K562 (cell line): ENCODE measurements around the gene UNC13C. TPM values are rescaled to one million over a fixed set of nuclear protein-coding genes. Genes with fewer than 3 reads are reported as not detected.

Experiments
- ATAC-seq: fragments of 200-7000 bp; cut with Tn5 transposase; 3 replicates; pipeline ENCODE4 v1.9.1; 2020; ENCODE audit warnings: moderate library complexity
- BruUV-seq: library from RNA; stranded (reverse); fragments of 400-500 nt; replicated peaks from 2 replicates; lab custom pipeline; 2021; lab: Mats Ljungman, UMichigan
- CTCF ChIA-PET: fragments of 300-600 bp; formaldehyde crosslinking; extraction: SDS; loops from one replicate; lab custom pipeline; 2021; ENCODE audit warnings: low intra/inter-chr PET ratio; lab: Yijun Ruan, JAX
- POLR2A ChIA-PET: fragments of 300-600, 350-650 bp; sonication (Branson Sonifier 250); formaldehyde crosslinking; extraction: SDS; loops from one replicate; lab custom pipeline; 2021; ENCODE audit warnings: antibody characterized with exemption, inconsistent platforms; lab: Yijun Ruan, JAX
- DNase-seq, 4 experiments: peaks; one replicate each; pipeline versions ENCODE4 v3.0.0 to v3.0.0-alpha.2; 2011 to 2018; ENCODE audit warnings: low spot score in 3 of 4, mixed read lengths in 3 of 4; ENCODE audit errors: extremely low read depth in 1 of 4
- FAIRE-seq: peaks from 2 replicates; lab custom pipeline; 2011; peaks lifted over from hg19 to GRCh38; lab: Jason Lieb, UNC
- H2AFZ ChIP-seq: 2 replicates; pipeline ENCODE4 v1.6.0; 2011; ENCODE audit warnings: low read depth, low read length, control low read depth, inconsistent platforms
- H3K27ac ChIP-seq: fragments of 200-600 bp; 3 replicates; pipeline ENCODE4 v1.8.0; 2011; ENCODE audit warnings: low read depth, mild to moderate bottlenecking, control low read depth, inconsistent platforms, low read length, moderate library complexity, mixed read lengths; ENCODE audit errors: extremely low read depth
- H3K27me3 ChIP-seq, 2 experiments: fragments of 300-600 bp in 1 of 2; 2 replicates in 1 of 2; 3 replicates in 1 of 2; pipeline versions ENCODE4 v1.6.0 to v1.8.0; 2011; ENCODE audit warnings: inconsistent platforms in 2 of 2, low read length in 2 of 2, mild to moderate bottlenecking in 1 of 2, mixed read lengths in 1 of 2, moderate library complexity in 1 of 2; ENCODE audit not compliant: control insufficient read depth in 2 of 2, insufficient read depth in 2 of 2
- H3K36me3 ChIP-seq: fragments of 300-600 bp; 3 replicates; pipeline ENCODE4 v1.8.0; 2011; ENCODE audit warnings: mild to moderate bottlenecking, low read length, inconsistent platforms; ENCODE audit not compliant: control insufficient read depth, insufficient read depth
- H3K4me1 ChIP-seq, 2 experiments: fragments of 200-600 bp in 1 of 2; replicated peaks in 1 of 2; 2 replicates in 1 of 2; 3 replicates in 1 of 2; pipeline versions ENCODE4 v1.5.1 to v1.8.0; 2011; ENCODE audit warnings: inconsistent platforms in 2 of 2, low read length in 2 of 2, mild to moderate bottlenecking in 1 of 2, mixed read lengths in 1 of 2, moderate library complexity in 1 of 2; ENCODE audit not compliant: control insufficient read depth in 2 of 2, insufficient read depth in 2 of 2
- H3K4me2 ChIP-seq: 2 replicates; pipeline ENCODE4 v1.6.1; 2011; ENCODE audit warnings: low read length, control low read depth, inconsistent platforms, mixed read lengths; ENCODE audit not compliant: insufficient read depth
- H3K4me3 ChIP-seq: fragments of 200-600 bp; sonication (generic), shearing (Covaris generic); 2 replicates; pipeline ENCODE4 v1.5.1; 2016; ENCODE audit warnings: control low read depth, inconsistent platforms
- H3K79me2 ChIP-seq: fragments of 200-600 bp; 3 replicates; pipeline ENCODE4 v1.8.0; 2011; ENCODE audit warnings: low read length, inconsistent platforms; ENCODE audit not compliant: control insufficient read depth, insufficient read depth
- H3K9ac ChIP-seq, 2 experiments: 2 replicates each; pipeline versions ENCODE4 v1.6.0 to v1.6.1; 2011; ENCODE audit warnings: low read depth in 2 of 2, low read length in 2 of 2, control low read depth in 1 of 2, inconsistent platforms in 1 of 2, mild to moderate bottlenecking in 1 of 2, mixed read lengths in 1 of 2; ENCODE audit not compliant: insufficient read depth in 1 of 2
- H3K9me1 ChIP-seq: one replicate; pipeline ENCODE4 v1.6.0; 2011; ENCODE audit warnings: inconsistent platforms, mild to moderate bottlenecking, low read length, moderate library complexity; ENCODE audit not compliant: control insufficient read depth, insufficient read depth
- H3K9me3 ChIP-seq: replicated peaks from 2 replicates; pipeline ENCODE4 v1.5.1; 2011; ENCODE audit warnings: low read depth, low read length, inconsistent platforms; ENCODE audit not compliant: control insufficient read depth, insufficient read depth
- H4K20me1 ChIP-seq: replicated peaks from 2 replicates; pipeline ENCODE4 v1.6.1; 2011; ENCODE audit warnings: low read length, inconsistent platforms, mixed read lengths; ENCODE audit not compliant: control insufficient read depth, insufficient read depth
- GTF2E2 ChIP-seq: fragments of 200-800 bp; sonication (Bioruptor generic); IDR thresholded peaks from 2 replicates; pipeline ENCODE4 v1.6.1; 2016; ENCODE audit warnings: missing genetic modification characterization, missing compliant biosample characterization
- HCFC1 ChIP-seq: IDR thresholded peaks from 2 replicates; pipeline ENCODE4 v1.6.1; 2012; ENCODE audit warnings: low read depth, low read length, improper control_type of control experiment
- KAT8 ChIP-seq: fragments of 450-650 bp; IDR thresholded peaks from 2 replicates; pipeline ENCODE4 v1.6.1; 2016; ENCODE audit warnings: low read depth, mild to moderate bottlenecking
- PHF8 ChIP-seq: fragments of 200-600 bp; sonication (generic); IDR thresholded peaks from 2 replicates; pipeline ENCODE4 v1.6.1; 2012; ENCODE audit warnings: mixed run types, mild to moderate bottlenecking, inconsistent platforms, low read length, moderate library complexity, borderline replicate concordance
- PML ChIP-seq: IDR thresholded peaks from 2 replicates; pipeline ENCODE4 v1.6.1; 2012; ENCODE audit warnings: low read length, inconsistent platforms
- TEAD1 ChIP-seq, 2 experiments: fragments of 450-650 bp in 1 of 2; sonication (generic) in 1 of 2; formaldehyde crosslinking; IDR thresholded peaks; 2 replicates each; pipeline versions ENCODE4 v1.4.0 to v1.8.0; 2020 to 2022; ENCODE audit warnings: mild to moderate bottlenecking in 2 of 2, missing genetic modification reagents in 1 of 2
- ZNF583 ChIP-seq: fragments of 250-450 bp; sonication (Bioruptor Pico); IDR thresholded peaks from 2 replicates; pipeline ENCODE4 v1.4.0; 2020
- WGBS: fragments of 100-300 bp; shearing (Covaris generic); methylation state at CpG from one replicate; pipeline ENCODE4 v1.1.6; 2016; ENCODE audit warnings: low coverage, mixed read lengths; ENCODE audit not compliant: insufficient coverage; ENCODE audit errors: missing lambda C conversion rate; 5-methylcytosine and 5-hydroxymethylcytosine counted together
- in situ Hi-C: fragments of 300-500 bp; cut with MboI; formaldehyde crosslinking; loops from 4 replicates; pipeline ENCODE4 v1.15.0; 2018; ENCODE audit warnings: inconsistent platforms, mixed read lengths
- intact Hi-C: fragments of 100-400 bp; cut with micrococcal nuclease; formaldehyde crosslinking; loops from 2 replicates; pipeline ENCODE4 v1.14.2; 2022
- polyA plus RNA-seq, 8 experiments: library from polyadenylated mRNA; depleted of rRNA in 4 of 8; stranded (reverse) in 5 of 8; unstranded in 3 of 8; fragments of >200 nt; fragmentation: Nextera tagmentation in 2 of 8; fragmentation: Illumina TruSeq in 1 of 8; extraction: Ambion mirVana in 2 of 8; extraction: Trizol in 1 of 8; gene quantifications; 2 replicates each; pipeline versions ENCODE4 v1.2.1 to v1.2.3, GENCODE V29; 2011 to 2014; ENCODE audit warnings: inconsistent platforms in 1 of 8, missing spikeins in 1 of 8
- total RNA-seq, 7 experiments: library from RNA; depleted of rRNA in 6 of 7; stranded (reverse); fragments of >200 nt in 6 of 7; fragmentation: Illumina TruSeq in 2 of 7; extraction: Trizol in 2 of 7; gene quantifications; 2 replicates each; pipeline versions ENCODE4 v1.2.1 to v1.2.3, GENCODE V29; 2011 to 2021; ENCODE audit warnings: low replicate concordance in 1 of 7
- TF ChIP-seq, protein P1 (sequence below): fragments of 450-650 bp; IDR thresholded peaks from 2 replicates; pipeline ENCODE4 v1.6.1; 2016; ENCODE audit warnings: low read depth
- TF ChIP-seq, protein P2 (sequence below): fragments of 200-800 bp; sonication (Bioruptor generic); IDR thresholded peaks from 2 replicates; pipeline ENCODE4 v1.6.1; 2016; ENCODE audit warnings: missing genetic modification characterization, missing compliant biosample characterization

The UNC13C gene
- total and polyA plus RNA-seq, 9 of the 15 experiments (the other 6 are each of a cell fraction or from before 2014, with no cell fraction given), result not detected

- Histone ChIP-seq H3K27ac (no peak overlapping the region), H3K79me2 (no peaks in the 10 kb centered on the region), H2AFZ (no peak overlapping the region), H3K9ac (no peak overlapping the region), H3K27me3 (no peaks in the 10 kb centered on the region), H3K4me1 (no peaks in the 10 kb centered on the region), H3K9me1 (no peaks in the 10 kb centered on the region), H4K20me1 (no peaks in the 10 kb centered on the region), H3K4me2 (no peak overlapping the region), H3K9me3 (no peaks in the 10 kb centered on the region), H3K4me3 (no peak overlapping the region), H3K36me3 (no peaks in the 10 kb centered on the region)
- no peak for TF ChIP-seq KAT8
- TF ChIP-seq TEAD1 (CRISPR knock-in tag; IDR thresholded peaks at IDR 0.05), result no peak
- no peak for TF ChIP-seq ZNF583 (CRISPR knock-in tag)
- TF ChIP-seq HCFC1, result no peak
- TF ChIP-seq GTF2E2 (tag), result no peak
- TF ChIP-seq PHF8, result no peak
- TF ChIP-seq, protein P1, sequence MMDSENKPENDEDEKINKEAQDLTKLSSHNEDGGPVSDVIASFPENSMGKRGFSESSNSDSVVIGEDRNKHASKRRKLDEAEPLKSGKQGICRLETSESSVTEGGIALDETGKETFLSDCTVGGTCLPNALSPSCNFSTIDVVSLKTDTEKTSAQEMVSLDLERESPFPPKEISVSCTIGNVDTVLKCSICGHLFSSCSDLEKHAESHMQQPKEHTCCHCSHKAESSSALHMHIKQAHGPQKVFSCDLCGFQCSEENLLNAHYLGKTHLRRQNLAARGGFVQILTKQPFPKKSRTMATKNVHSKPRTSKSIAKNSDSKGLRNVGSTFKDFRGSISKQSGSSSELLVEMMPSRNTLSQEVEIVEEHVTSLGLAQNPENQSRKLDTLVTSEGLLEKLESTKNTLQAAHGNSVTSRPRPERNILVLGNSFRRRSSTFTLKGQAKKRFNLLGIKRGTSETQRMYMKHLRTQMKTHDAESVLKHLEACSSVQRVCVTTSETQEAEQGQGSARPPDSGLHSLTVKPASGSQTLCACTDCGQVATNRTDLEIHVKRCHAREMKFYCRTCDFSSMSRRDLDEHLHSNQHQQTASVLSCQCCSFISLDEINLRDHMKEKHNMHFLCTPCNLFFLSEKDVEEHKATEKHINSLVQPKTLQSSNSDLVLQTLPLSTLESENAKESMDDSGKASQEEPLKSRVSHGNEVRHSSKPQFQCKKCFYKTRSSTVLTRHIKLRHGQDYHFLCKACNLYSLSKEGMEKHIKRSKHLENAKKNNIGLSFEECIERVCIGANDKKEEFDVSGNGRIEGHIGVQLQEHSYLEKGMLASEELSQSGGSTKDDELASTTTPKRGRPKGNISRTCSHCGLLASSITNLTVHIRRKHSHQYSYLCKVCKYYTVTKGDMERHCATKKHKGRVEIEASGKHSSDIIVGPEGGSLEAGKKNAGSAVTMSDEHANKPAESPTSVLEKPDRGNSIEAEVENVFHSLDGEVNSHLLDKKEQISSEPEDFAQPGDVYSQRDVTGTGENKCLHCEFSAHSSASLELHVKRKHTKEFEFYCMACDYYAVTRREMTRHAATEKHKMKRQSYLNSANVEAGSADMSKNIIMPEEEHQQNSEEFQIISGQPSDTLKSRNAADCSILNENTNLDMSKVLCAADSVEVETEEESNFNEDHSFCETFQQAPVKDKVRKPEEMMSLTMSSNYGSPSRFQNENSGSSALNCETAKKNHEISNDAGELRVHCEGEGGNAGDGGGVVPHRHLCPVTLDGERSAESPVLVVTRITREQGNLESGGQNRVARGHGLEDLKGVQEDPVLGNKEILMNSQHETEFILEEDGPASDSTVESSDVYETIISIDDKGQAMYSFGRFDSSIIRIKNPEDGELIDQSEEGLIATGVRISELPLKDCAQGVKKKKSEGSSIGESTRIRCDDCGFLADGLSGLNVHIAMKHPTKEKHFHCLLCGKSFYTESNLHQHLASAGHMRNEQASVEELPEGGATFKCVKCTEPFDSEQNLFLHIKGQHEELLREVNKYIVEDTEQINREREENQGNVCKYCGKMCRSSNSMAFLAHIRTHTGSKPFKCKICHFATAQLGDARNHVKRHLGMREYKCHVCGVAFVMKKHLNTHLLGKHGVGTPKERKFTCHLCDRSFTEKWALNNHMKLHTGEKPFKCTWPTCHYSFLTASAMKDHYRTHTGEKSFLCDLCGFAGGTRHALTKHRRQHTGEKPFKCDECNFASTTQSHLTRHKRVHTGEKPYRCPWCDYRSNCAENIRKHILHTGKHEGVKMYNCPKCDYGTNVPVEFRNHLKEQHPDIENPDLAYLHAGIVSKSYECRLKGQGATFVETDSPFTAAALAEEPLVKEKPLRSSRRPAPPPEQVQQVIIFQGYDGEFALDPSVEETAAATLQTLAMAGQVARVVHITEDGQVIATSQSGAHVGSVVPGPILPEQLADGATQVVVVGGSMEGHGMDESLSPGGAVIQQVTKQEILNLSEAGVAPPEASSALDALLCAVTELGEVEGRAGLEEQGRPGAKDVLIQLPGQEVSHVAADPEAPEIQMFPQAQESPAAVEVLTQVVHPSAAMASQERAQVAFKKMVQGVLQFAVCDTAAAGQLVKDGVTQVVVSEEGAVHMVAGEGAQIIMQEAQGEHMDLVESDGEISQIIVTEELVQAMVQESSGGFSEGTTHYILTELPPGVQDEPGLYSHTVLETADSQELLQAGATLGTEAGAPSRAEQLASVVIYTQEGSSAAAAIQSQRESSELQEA, result no peak
- TF ChIP-seq, protein P2, sequence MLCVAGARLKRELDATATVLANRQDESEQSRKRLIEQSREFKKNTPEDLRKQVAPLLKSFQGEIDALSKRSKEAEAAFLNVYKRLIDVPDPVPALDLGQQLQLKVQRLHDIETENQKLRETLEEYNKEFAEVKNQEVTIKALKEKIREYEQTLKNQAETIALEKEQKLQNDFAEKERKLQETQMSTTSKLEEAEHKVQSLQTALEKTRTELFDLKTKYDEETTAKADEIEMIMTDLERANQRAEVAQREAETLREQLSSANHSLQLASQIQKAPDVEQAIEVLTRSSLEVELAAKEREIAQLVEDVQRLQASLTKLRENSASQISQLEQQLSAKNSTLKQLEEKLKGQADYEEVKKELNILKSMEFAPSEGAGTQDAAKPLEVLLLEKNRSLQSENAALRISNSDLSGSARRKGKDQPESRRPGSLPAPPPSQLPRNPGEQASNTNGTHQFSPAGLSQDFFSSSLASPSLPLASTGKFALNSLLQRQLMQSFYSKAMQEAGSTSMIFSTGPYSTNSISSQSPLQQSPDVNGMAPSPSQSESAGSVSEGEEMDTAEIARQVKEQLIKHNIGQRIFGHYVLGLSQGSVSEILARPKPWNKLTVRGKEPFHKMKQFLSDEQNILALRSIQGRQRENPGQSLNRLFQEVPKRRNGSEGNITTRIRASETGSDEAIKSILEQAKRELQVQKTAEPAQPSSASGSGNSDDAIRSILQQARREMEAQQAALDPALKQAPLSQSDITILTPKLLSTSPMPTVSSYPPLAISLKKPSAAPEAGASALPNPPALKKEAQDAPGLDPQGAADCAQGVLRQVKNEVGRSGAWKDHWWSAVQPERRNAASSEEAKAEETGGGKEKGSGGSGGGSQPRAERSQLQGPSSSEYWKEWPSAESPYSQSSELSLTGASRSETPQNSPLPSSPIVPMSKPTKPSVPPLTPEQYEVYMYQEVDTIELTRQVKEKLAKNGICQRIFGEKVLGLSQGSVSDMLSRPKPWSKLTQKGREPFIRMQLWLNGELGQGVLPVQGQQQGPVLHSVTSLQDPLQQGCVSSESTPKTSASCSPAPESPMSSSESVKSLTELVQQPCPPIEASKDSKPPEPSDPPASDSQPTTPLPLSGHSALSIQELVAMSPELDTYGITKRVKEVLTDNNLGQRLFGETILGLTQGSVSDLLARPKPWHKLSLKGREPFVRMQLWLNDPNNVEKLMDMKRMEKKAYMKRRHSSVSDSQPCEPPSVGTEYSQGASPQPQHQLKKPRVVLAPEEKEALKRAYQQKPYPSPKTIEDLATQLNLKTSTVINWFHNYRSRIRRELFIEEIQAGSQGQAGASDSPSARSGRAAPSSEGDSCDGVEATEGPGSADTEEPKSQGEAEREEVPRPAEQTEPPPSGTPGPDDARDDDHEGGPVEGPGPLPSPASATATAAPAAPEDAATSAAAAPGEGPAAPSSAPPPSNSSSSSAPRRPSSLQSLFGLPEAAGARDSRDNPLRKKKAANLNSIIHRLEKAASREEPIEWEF (CRISPR knock-in tag), result no peak
- no peak for TF ChIP-seq PML
- BruUV-seq, result no TSS peak
- ChIA-PET POLR2A (no interaction called here), CTCF (no interaction called here)
- intact Hi-C loops (no loop called here), in situ Hi-C loops (no loop called here)
- FAIRE-seq, result no peak
- no peak for ATAC-seq
- WGBS, result 0% methylated on average over 3 of the region's 3 CpGs
- DNase-seq, result no peak
These were observed 386.7 kb downstream of the UNC13C start for GRCh38 chr15:54364961-54365360.
